Activated CD8-positive, alpha-beta T cell treated with anti-CD3 and anti-CD28 coated beads for 36 hours (primary cell): ENCODE measurements around the gene LMTK2. TPM values are rescaled to one million over a fixed set of nuclear protein-coding genes. Genes with fewer than 3 reads are reported as not detected.

Source experiments
- ATAC-seq: fragments of 200-7000 bp; cut with Tn5 transposase; one replicate; pipeline ENCODE4 v1.10.0; 2021; ENCODE audit warnings: mild to moderate bottlenecking, moderate library complexity
- CTCF ChIA-PET: fragments of 350-600 bp; sonication (Branson Sonifier 250); formaldehyde crosslinking; loops from one replicate; lab custom pipeline; 2021; ENCODE audit warnings: antibody characterized with exemption; lab: Charles Lee
- POLR2A ChIA-PET: fragments of 350-600 bp; sonication (Branson Sonifier 250); formaldehyde crosslinking; loops from one replicate; lab custom pipeline; 2021; ENCODE audit warnings: antibody characterized with exemption; lab: Charles Lee
- DNase-seq: peaks from one replicate; pipeline ENCODE4 v3.0.0-alpha.2; 2020
- H3K27ac Mint-ChIP-seq: one replicate; pipeline ENCODE4 v1.8.0; 2021; ENCODE audit warnings: mild to moderate bottlenecking, mixed read lengths
- H3K27me3 Mint-ChIP-seq: one replicate; pipeline ENCODE4 v1.8.0; 2021; ENCODE audit warnings: mixed read lengths
- H3K36me3 Mint-ChIP-seq: one replicate; pipeline ENCODE4 v1.8.0; 2021; ENCODE audit warnings: low read depth, mixed read lengths
- H3K4me1 Mint-ChIP-seq: one replicate; pipeline ENCODE4 v1.8.0; 2021; ENCODE audit warnings: low read depth, mixed read lengths
- H3K4me3 Mint-ChIP-seq: one replicate; pipeline ENCODE4 v1.8.0; 2021; ENCODE audit warnings: mild to moderate bottlenecking, moderate library complexity, mixed read lengths
- H3K9me3 Mint-ChIP-seq: one replicate; pipeline ENCODE4 v1.8.0; 2021; ENCODE audit warnings: mixed read lengths
- intact Hi-C: fragments of 100-400 bp; cut with micrococcal nuclease; formaldehyde crosslinking; loops from one replicate; pipeline ENCODE4 v1.10.0; 2022
- total RNA-seq, 2 experiments: library from RNA; stranded (reverse); gene quantifications; one replicate each; pipeline ENCODE4 v1.2.3, GENCODE V29; 2021
- TF ChIP-seq, protein P1 (sequence below): fragments of 200-600 bp; IDR thresholded peaks from one replicate; pipeline ENCODE4 v1.8.0; 2022; ENCODE audit warnings: antibody characterized with exemption, mild to moderate bottlenecking

LMTK2 gene
- total RNA-seq, 2 experiments from 2014 or later, result 9.4 to 11.5 TPM

DNA sequence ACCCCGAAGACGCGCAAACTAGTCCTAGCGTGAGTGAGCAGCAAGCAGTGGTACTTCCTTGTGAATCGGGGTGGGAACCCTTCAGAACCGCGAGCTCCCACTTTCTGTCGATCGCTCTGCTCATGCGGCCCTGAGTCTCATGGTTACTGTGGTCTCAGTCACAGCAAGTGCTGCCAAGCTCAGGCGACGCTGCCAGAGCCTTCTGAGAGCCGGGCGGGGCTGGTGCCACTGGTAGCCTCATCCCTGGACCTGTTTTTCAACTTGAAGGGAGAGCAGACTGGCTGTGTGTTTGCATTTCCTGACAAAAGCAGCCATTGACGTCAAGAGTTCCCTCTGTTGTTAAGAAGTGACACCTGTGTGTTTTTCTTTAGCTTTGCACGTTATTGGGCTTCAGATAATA, 71.7 kb downstream of the LMTK2 start:
- intact Hi-C loops, result no loop called here
- H3K36me3 Mint-ChIP-seq, result peaks cover 8% of the 10 kb centered on the region
- TF ChIP-seq, protein P1, sequence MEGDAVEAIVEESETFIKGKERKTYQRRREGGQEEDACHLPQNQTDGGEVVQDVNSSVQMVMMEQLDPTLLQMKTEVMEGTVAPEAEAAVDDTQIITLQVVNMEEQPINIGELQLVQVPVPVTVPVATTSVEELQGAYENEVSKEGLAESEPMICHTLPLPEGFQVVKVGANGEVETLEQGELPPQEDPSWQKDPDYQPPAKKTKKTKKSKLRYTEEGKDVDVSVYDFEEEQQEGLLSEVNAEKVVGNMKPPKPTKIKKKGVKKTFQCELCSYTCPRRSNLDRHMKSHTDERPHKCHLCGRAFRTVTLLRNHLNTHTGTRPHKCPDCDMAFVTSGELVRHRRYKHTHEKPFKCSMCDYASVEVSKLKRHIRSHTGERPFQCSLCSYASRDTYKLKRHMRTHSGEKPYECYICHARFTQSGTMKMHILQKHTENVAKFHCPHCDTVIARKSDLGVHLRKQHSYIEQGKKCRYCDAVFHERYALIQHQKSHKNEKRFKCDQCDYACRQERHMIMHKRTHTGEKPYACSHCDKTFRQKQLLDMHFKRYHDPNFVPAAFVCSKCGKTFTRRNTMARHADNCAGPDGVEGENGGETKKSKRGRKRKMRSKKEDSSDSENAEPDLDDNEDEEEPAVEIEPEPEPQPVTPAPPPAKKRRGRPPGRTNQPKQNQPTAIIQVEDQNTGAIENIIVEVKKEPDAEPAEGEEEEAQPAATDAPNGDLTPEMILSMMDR, result no peak
- ChIA-PET CTCF (interaction anchor here (1.5 to 5.4 kb wide), 3 partner anchors 10 to 157 kb away, joined by 10 to 23 read pairs (median 11); no protein-coding TSS in a partner anchor), POLR2A (interaction anchor here (0.7 kb wide), 1 partner anchor 322 kb away, joined by 3 read pairs; no protein-coding TSS in a partner anchor)
- H3K27ac Mint-ChIP-seq, result no peak overlapping the region
- H3K27me3 Mint-ChIP-seq, result no peaks in the 10 kb centered on the region
- ATAC-seq (no peak), DNase-seq (no peak)
- H3K4me1 Mint-ChIP-seq, result no peaks in the 10 kb centered on the region
- H3K9me3 Mint-ChIP-seq, result no peaks in the 10 kb centered on the region
- no peak overlapping the region for H3K4me3 Mint-ChIP-seq

DNA sequence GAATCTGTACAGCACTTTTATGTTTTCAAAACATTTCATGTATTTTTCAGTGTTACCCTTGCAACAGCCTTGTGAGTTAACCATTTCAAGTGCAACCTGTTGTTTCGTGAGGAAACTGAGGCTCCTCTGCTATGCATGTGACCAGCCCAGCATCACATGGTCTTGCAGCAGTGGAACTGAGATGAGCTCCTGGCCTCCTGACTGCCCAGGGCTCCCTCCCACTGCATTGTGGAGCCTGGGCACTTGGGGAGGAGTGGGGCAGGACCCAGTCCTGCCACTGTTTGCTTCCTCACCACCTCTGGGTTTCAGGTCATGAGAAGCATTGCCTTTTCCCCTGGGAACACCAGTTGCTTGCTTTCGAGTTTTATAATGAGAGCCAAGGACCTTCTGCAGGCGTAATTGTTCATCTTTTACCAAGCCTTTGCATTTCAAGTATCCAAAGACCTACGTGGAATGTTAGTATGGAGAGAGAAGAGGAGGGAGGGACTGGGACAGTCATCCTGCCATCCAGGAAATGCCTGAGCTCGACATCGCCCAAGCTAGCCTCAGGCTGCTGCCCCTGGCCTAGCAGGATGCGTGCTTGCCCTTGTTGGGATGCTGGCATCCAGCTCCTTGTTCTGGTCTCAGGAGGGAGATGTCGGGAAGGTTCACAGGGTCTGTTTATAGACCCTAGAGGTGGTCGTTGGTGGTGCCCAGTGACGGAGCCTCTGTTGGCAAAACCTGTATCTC, 72.3 kb downstream of the LMTK2 start:
- intact Hi-C loops, result no loop called here
- CTCF ChIA-PET, result interaction anchor here (1.3 to 5.4 kb wide), 4 partner anchors 10 to 157 kb away, joined by 3 to 23 read pairs (median 10); no protein-coding TSS in a partner anchor
- ATAC-seq, result no peak
- H3K4me1 Mint-ChIP-seq, result no peaks in the 10 kb centered on the region
- peaks cover 10% of the 10 kb centered on the region for H3K36me3 Mint-ChIP-seq
- POLR2A ChIA-PET, result interaction anchor here (0.6 to 0.7 kb wide), 2 partner anchors 24 to 322 kb away, joined by 3 read pairs; no protein-coding TSS in a partner anchor
- no peaks in the 10 kb centered on the region for H3K27me3 Mint-ChIP-seq
- no peak for DNase-seq
- no peak overlapping the region for H3K4me3 Mint-ChIP-seq
- H3K9me3 Mint-ChIP-seq, result no peaks in the 10 kb centered on the region
- TF ChIP-seq, protein P1, result no peak
- no peak overlapping the region for H3K27ac Mint-ChIP-seq

DNA sequence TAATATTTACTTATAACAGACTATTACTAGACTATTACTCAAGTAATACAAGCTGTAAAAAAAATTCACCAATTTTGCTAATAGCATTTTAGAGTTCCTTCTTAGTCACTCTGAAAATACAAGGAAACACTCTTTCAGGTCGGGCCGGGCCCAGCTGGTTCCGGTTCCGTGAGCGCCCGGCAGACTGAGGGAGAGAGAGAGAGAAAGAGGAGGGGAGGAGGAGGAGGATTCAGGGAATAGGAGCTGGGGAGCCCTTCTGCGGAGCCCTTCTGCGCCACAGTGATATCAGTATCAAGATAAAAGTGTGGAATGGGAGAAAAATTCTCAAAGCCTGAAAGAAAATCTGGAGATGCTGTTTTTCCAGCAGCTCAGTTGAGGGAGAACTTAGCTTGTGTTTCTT, 74.1 kb downstream of the LMTK2 start:
- CTCF ChIA-PET, result interaction anchor here (2.3 to 5.4 kb wide), 2 partner anchors 12 to 159 kb away, joined by 9 to 23 read pairs; no protein-coding TSS in a partner anchor
- no peaks in the 10 kb centered on the region for H3K9me3 Mint-ChIP-seq
- DNase-seq, result no peak
- no peaks in the 10 kb centered on the region for H3K27me3 Mint-ChIP-seq
- no peak overlapping the region for H3K27ac Mint-ChIP-seq
- no peak for ATAC-seq
- TF ChIP-seq, protein P1, result no peak
- POLR2A ChIA-PET, result no interaction called here
- no peaks in the 10 kb centered on the region for H3K4me1 Mint-ChIP-seq
- H3K36me3 Mint-ChIP-seq, result peaks cover 10% of the 10 kb centered on the region
- H3K4me3 Mint-ChIP-seq, result no peak overlapping the region
- intact Hi-C loops, result no loop called here

DNA sequence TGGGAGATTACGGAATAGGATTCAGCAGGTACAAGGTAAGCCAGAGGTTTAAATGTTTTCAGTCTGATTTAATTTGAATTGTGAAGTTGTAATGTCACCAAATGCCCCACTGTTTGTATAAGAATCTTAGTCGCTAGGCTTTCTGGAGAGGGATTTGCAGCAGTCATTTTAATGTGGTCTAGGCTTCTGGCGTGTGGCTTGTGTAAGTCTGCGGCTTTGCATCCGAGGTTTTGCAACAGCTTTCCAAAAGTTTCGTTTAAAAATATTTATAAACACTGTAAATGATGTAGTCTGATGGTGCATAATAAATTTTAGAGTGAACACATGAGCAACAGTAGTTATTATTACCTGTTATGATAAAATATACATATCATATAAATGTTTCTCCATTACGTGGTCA, 78.4 kb downstream of the LMTK2 start:
- Mint-ChIP-seq H3K27me3 (no peaks in the 10 kb centered on the region), H3K9me3 (no peaks in the 10 kb centered on the region), H3K4me1 (peaks cover 5% of the 10 kb centered on the region), H3K27ac (no peak overlapping the region), H3K36me3 (peaks cover 26% of the 10 kb centered on the region), H3K4me3 (no peak overlapping the region)
- CTCF ChIA-PET, result interaction anchor here (1.5 kb wide), 1 partner anchor 257 kb away, joined by 3 read pairs; no protein-coding TSS in a partner anchor
- ATAC-seq (no peak), DNase-seq (no peak)
- intact Hi-C loops, result no loop called here
- POLR2A ChIA-PET, result no interaction called here
- TF ChIP-seq, protein P1, result no peak
